Measurements from ENCODE around the gene NDUFS6. TPM values are rescaled to one million over a fixed set of nuclear protein-coding genes. Genes with fewer than 3 reads are reported as not detected.

Gene NDUFS6
- total RNA-seq, 1 donor from 2014 or later, result 69.2 TPM

Other genes with a start within 250 kb of the NDUFS6 start
- gene MRPL36, start 1.6 kb upstream of the NDUFS6 start, total RNA-seq, result 42.8 and 51.6 TPM in 2 replicates
- 0.92 and 4.2 TPM in 2 replicates for gene IRX4, start 81.5 kb downstream of the NDUFS6 start, total RNA-seq